Activated naive CD4-positive, alpha-beta T cell treated with anti-CD3 and anti-CD28 coated beads, Interleukin-2, amount 50 U/mL, for 24 hours (primary cell): ENCODE results near the gene LRMDA.

Experiments
- H3K27ac Mint-ChIP-seq: one replicate; pipeline ENCODE4 v1.8.0; 2021; ENCODE audit warnings: mild to moderate bottlenecking, mixed read lengths
- H3K27me3 Mint-ChIP-seq: one replicate; pipeline ENCODE4 v1.8.0; 2021; ENCODE audit warnings: mixed read lengths
- H3K36me3 Mint-ChIP-seq: one replicate; pipeline ENCODE4 v1.8.0; 2021; ENCODE audit warnings: mixed read lengths
- H3K4me1 Mint-ChIP-seq: one replicate; pipeline ENCODE4 v1.8.0; 2021; ENCODE audit warnings: mixed read lengths
- H3K4me3 Mint-ChIP-seq: one replicate; pipeline ENCODE4 v1.8.0; 2021; ENCODE audit warnings: mild to moderate bottlenecking, mixed read lengths
- H3K9me3 Mint-ChIP-seq: one replicate; pipeline ENCODE4 v1.8.0; 2021; ENCODE audit warnings: mixed read lengths

The LRMDA gene

GRCh38 chr10:75538144-75538543 lies 106.7 kb downstream of the LRMDA start:
- H3K27me3 Mint-ChIP-seq = peaks cover 9% of the 10 kb centered on the region
- H3K27ac Mint-ChIP-seq = no peak overlapping the region
- H3K9me3 Mint-ChIP-seq = no peaks in the 10 kb centered on the region

GRCh38 chr10:75538765-75539164 lies 107.3 kb downstream of the LRMDA start:
- Mint-ChIP-seq H3K4me3 (no peak overlapping the region), H3K4me1 (no peaks in the 10 kb centered on the region), H3K9me3 (no peaks in the 10 kb centered on the region), H3K27me3 (peaks cover 9% of the 10 kb centered on the region), H3K36me3 (no peaks in the 10 kb centered on the region), H3K27ac (no peak overlapping the region)

More at GRCh38 chr10:75538144-75538543, 106.7 kb downstream of the LRMDA start:
- no peaks in the 10 kb centered on the region for H3K36me3 Mint-ChIP-seq
- H3K4me1 Mint-ChIP-seq = no peaks in the 10 kb centered on the region
- H3K4me3 Mint-ChIP-seq = no peak overlapping the region

- H3K9me3 Mint-ChIP-seq = no peaks in the 10 kb centered on the region
- no peak overlapping the region for H3K27ac Mint-ChIP-seq
- no peak overlapping the region for H3K4me3 Mint-ChIP-seq
- H3K27me3 Mint-ChIP-seq = peaks cover 12% of the 10 kb centered on the region
- no peaks in the 10 kb centered on the region for H3K36me3 Mint-ChIP-seq
- H3K4me1 Mint-ChIP-seq = no peaks in the 10 kb centered on the region
These were observed 109.0 kb downstream of the LRMDA start for GRCh38 chr10:75540357-75540966.

- no peaks in the 10 kb centered on the region for H3K4me1 Mint-ChIP-seq
- H3K4me3 Mint-ChIP-seq = no peak overlapping the region
- H3K9me3 Mint-ChIP-seq = no peaks in the 10 kb centered on the region
- H3K27me3 Mint-ChIP-seq = peaks cover 16% of the 10 kb centered on the region
- no peak overlapping the region for H3K27ac Mint-ChIP-seq
- no peaks in the 10 kb centered on the region for H3K36me3 Mint-ChIP-seq
These were observed 109.6 kb downstream of the LRMDA start for GRCh38 chr10:75540981-75541380.

- Mint-ChIP-seq H3K4me3 (no peak overlapping the region), H3K27ac (no peak overlapping the region), H3K4me1 (no peaks in the 10 kb centered on the region)
These were observed 110.0 kb downstream of the LRMDA start for GRCh38 chr10:75541411-75541810.

GRCh38 chr10:75542084-75542483 lies 110.7 kb downstream of the LRMDA start:
- Mint-ChIP-seq H3K4me3 (no peak overlapping the region), H3K36me3 (no peaks in the 10 kb centered on the region), H3K27ac (no peak overlapping the region)

More at GRCh38 chr10:75541411-75541810, 110.0 kb downstream of the LRMDA start:
- Mint-ChIP-seq H3K36me3 (no peaks in the 10 kb centered on the region), H3K27me3 (peaks cover 18% of the 10 kb centered on the region), H3K9me3 (no peaks in the 10 kb centered on the region)

GRCh38 chr10:75542906-75543305 lies 111.5 kb downstream of the LRMDA start:
- no peaks in the 10 kb centered on the region for H3K4me1 Mint-ChIP-seq
- no peak overlapping the region for H3K4me3 Mint-ChIP-seq
- H3K27ac Mint-ChIP-seq = no peak overlapping the region
- no peaks in the 10 kb centered on the region for H3K36me3 Mint-ChIP-seq
- no peaks in the 10 kb centered on the region for H3K9me3 Mint-ChIP-seq
- peaks cover 23% of the 10 kb centered on the region for H3K27me3 Mint-ChIP-seq

More at GRCh38 chr10:75542084-75542483, 110.7 kb downstream of the LRMDA start:
- Mint-ChIP-seq H3K27me3 (peaks cover 19% of the 10 kb centered on the region), H3K4me1 (no peaks in the 10 kb centered on the region), H3K9me3 (no peaks in the 10 kb centered on the region)

GRCh38 chr10:75544386-75544785 lies 113.0 kb downstream of the LRMDA start:
- H3K36me3 Mint-ChIP-seq = no peaks in the 10 kb centered on the region
- H3K4me1 Mint-ChIP-seq = no peaks in the 10 kb centered on the region
- no peak overlapping the region for H3K4me3 Mint-ChIP-seq
- no peaks in the 10 kb centered on the region for H3K9me3 Mint-ChIP-seq
- H3K27ac Mint-ChIP-seq = no peak overlapping the region
- peaks cover 21% of the 10 kb centered on the region for H3K27me3 Mint-ChIP-seq

GRCh38 chr10:75544993-75545706 lies 113.7 kb downstream of the LRMDA start:
- H3K27me3 Mint-ChIP-seq = peaks cover 17% of the 10 kb centered on the region
- H3K4me1 Mint-ChIP-seq = no peaks in the 10 kb centered on the region
- H3K9me3 Mint-ChIP-seq = no peaks in the 10 kb centered on the region
- no peak overlapping the region for H3K27ac Mint-ChIP-seq
- no peak overlapping the region for H3K4me3 Mint-ChIP-seq
- no peaks in the 10 kb centered on the region for H3K36me3 Mint-ChIP-seq

- no peak overlapping the region for H3K4me3 Mint-ChIP-seq
- H3K36me3 Mint-ChIP-seq = no peaks in the 10 kb centered on the region
- no peaks in the 10 kb centered on the region for H3K4me1 Mint-ChIP-seq
- H3K9me3 Mint-ChIP-seq = no peaks in the 10 kb centered on the region
- no peak overlapping the region for H3K27ac Mint-ChIP-seq
- H3K27me3 Mint-ChIP-seq = peaks cover 18% of the 10 kb centered on the region
These were observed 114.6 kb downstream of the LRMDA start for GRCh38 chr10:75546004-75546403.

GRCh38 chr10:75547391-75548298 lies 116.2 kb downstream of the LRMDA start:
- peaks cover 7% of the 10 kb centered on the region for H3K9me3 Mint-ChIP-seq

GRCh38 chr10:75548356-75548755 lies 116.9 kb downstream of the LRMDA start:
- Mint-ChIP-seq H3K4me3 (no peak overlapping the region), H3K27me3 (peaks cover 22% of the 10 kb centered on the region), H3K36me3 (no peaks in the 10 kb centered on the region), H3K9me3 (peaks cover 10% of the 10 kb centered on the region), H3K4me1 (no peaks in the 10 kb centered on the region), H3K27ac (no peak overlapping the region)

More at GRCh38 chr10:75547391-75548298, 116.2 kb downstream of the LRMDA start:
- Mint-ChIP-seq H3K4me1 (no peaks in the 10 kb centered on the region), H3K36me3 (no peaks in the 10 kb centered on the region), H3K4me3 (no peak overlapping the region), H3K27ac (no peak overlapping the region), H3K27me3 (peaks cover 22% of the 10 kb centered on the region)

GRCh38 chr10:75550191-75550590 lies 118.8 kb downstream of the LRMDA start:
- no peak overlapping the region for H3K4me3 Mint-ChIP-seq
- no peaks in the 10 kb centered on the region for H3K4me1 Mint-ChIP-seq
- no peak overlapping the region for H3K27ac Mint-ChIP-seq
- no peaks in the 10 kb centered on the region for H3K36me3 Mint-ChIP-seq
- H3K9me3 Mint-ChIP-seq = peaks cover 15% of the 10 kb centered on the region
- peaks cover 20% of the 10 kb centered on the region for H3K27me3 Mint-ChIP-seq

GRCh38 chr10:75552171-75552570 lies 120.7 kb downstream of the LRMDA start:
- H3K9me3 Mint-ChIP-seq = peaks cover 15% of the 10 kb centered on the region
- no peak overlapping the region for H3K27ac Mint-ChIP-seq
- H3K27me3 Mint-ChIP-seq = peaks cover 13% of the 10 kb centered on the region
- H3K36me3 Mint-ChIP-seq = no peaks in the 10 kb centered on the region
- H3K4me1 Mint-ChIP-seq = no peaks in the 10 kb centered on the region
- H3K4me3 Mint-ChIP-seq = no peak overlapping the region

- Mint-ChIP-seq H3K27ac (no peak overlapping the region), H3K4me3 (no peak overlapping the region), H3K36me3 (no peaks in the 10 kb centered on the region), H3K4me1 (no peaks in the 10 kb centered on the region), H3K9me3 (peaks cover 15% of the 10 kb centered on the region), H3K27me3 (peaks cover 7% of the 10 kb centered on the region)
These were observed 122.1 kb downstream of the LRMDA start for GRCh38 chr10:75553550-75553949.

- no peak overlapping the region for H3K4me3 Mint-ChIP-seq
- H3K36me3 Mint-ChIP-seq = no peaks in the 10 kb centered on the region
- peaks cover 5% of the 10 kb centered on the region for H3K27me3 Mint-ChIP-seq
These were observed 123.9 kb downstream of the LRMDA start for GRCh38 chr10:75555323-75555722.

More at GRCh38 chr10:75555323-75555722, 123.9 kb downstream of the LRMDA start:
- no peaks in the 10 kb centered on the region for H3K4me1 Mint-ChIP-seq
- no peak overlapping the region for H3K27ac Mint-ChIP-seq
- H3K9me3 Mint-ChIP-seq = peaks cover 15% of the 10 kb centered on the region
